Measurements from ENCODE around the gene SULT1E1. TPM values are rescaled to one million over a fixed set of nuclear protein-coding genes. Genes with fewer than 3 reads are reported as not detected.

SULT1E1 gene
- total RNA-seq, 2 experiments from 2014 or later: not detected

- Mint-ChIP-seq H3K27ac (no peak overlapping the region), H3K9me3 (peaks cover 2% of the 10 kb centered on the region), H3K4me1 (ENCODE audit: low read depth) (peaks cover 5% of the 10 kb centered on the region), H3K27me3 (ENCODE audit: low read depth) (no peaks in the 10 kb centered on the region), H3K36me3 (ENCODE audit: low read depth) (peaks cover 2% of the 10 kb centered on the region), H3K4me3 (no peak overlapping the region)
- intact Hi-C loops (cut with micrococcal nuclease): no loop called here
- CTCF ChIA-PET: no interaction called here
- DNase-seq: no peak
These were observed 15.6 kb upstream of the SULT1E1 start for GRCh38 chr4:69875576-69875975.

DNA sequence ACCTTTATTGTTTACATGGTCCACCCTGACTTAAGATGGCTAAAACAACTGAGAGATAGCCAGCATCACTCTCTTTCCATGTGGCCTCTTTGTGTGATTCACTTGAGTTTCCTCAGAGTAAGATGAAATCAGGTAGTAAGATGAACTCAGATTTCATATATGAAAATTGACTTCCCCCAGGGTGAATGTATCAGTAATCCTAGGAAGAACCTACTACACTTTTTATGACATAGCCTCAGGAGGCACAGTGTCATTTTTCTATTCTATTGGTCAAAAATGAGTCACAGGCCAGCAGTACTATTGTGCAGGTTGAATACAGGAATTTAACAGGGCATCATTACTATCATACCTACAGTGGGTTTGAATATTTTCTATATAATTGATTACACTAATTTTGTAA lies 14.6 kb upstream of the SULT1E1 start:
- Mint-ChIP-seq H3K4me3 (no peak overlapping the region), H3K36me3 (ENCODE audit: low read depth) (peaks cover 2% of the 10 kb centered on the region), H3K27me3 (ENCODE audit: low read depth) (no peaks in the 10 kb centered on the region), H3K4me1 (ENCODE audit: low read depth) (peaks cover 5% of the 10 kb centered on the region), H3K27ac (no peak overlapping the region), H3K9me3 (peaks cover 2% of the 10 kb centered on the region)
- CTCF ChIA-PET: no interaction called here
- no peak for DNase-seq
- intact Hi-C loops (cut with micrococcal nuclease): loop anchor here (1.0 kb wide), 1 partner anchor 51 kb away; no protein-coding TSS in a partner anchor

DNA sequence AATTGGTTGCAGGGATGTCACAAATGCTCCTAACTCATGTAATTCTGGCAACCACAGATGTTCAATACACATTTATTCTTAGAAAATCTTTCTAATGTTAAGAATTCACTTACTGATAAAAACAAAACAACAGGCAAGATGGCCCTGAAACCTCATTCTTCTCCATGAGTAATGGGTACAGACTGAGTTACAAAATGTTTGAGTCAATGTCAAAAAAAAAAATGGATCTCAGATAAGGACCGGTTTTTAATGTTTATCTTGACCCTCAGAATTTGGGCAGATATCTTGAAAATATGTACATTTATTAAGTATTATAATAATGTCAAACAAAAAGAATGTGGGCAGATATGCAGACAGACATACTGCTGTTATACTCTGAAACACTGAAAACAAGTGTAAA lies 1.8 kb upstream of the SULT1E1 start:
- Mint-ChIP-seq H3K36me3 (ENCODE audit: low read depth) (no peaks in the 10 kb centered on the region), H3K4me1 (ENCODE audit: low read depth) (no peaks in the 10 kb centered on the region), H3K27me3 (ENCODE audit: low read depth) (no peaks in the 10 kb centered on the region), H3K9me3 (no peaks in the 10 kb centered on the region), H3K4me3 (no peak overlapping the region), H3K27ac (no peak overlapping the region)
- CTCF ChIA-PET: no interaction called here
- DNase-seq: no peak
- intact Hi-C loops (cut with micrococcal nuclease): no loop called here

- Mint-ChIP-seq H3K36me3 (ENCODE audit: low read depth) (no peaks in the 10 kb centered on the region), H3K4me3 (no peak overlapping the region), H3K27ac (no peak overlapping the region), H3K4me1 (ENCODE audit: low read depth) (no peaks in the 10 kb centered on the region), H3K9me3 (no peaks in the 10 kb centered on the region), H3K27me3 (ENCODE audit: low read depth) (peaks cover 2% of the 10 kb centered on the region)
- no peak for DNase-seq
- CTCF ChIA-PET: interaction anchor here (1.0 kb wide), 1 partner anchor 36 kb away, joined by 3 read pairs; no protein-coding TSS in a partner anchor
- intact Hi-C loops (cut with micrococcal nuclease): no loop called here
These were observed 765 bp upstream of the SULT1E1 start for GRCh38 chr4:69860521-69861298.

GRCh38 chr4:69859140-69859685 lies 732 bp downstream of the SULT1E1 start:
- Mint-ChIP-seq H3K36me3 (ENCODE audit: low read depth) (no peaks in the 10 kb centered on the region), H3K27me3 (ENCODE audit: low read depth) (peaks cover 2% of the 10 kb centered on the region), H3K9me3 (no peaks in the 10 kb centered on the region), H3K4me3 (no peak overlapping the region), H3K4me1 (ENCODE audit: low read depth) (no peaks in the 10 kb centered on the region), H3K27ac (no peak overlapping the region)
- no peak for DNase-seq
- intact Hi-C loops (cut with micrococcal nuclease): no loop called here
- CTCF ChIA-PET: interaction anchor here (1.4 kb wide), 1 partner anchor 8 kb away, joined by 5 read pairs; no protein-coding TSS in a partner anchor

DNA sequence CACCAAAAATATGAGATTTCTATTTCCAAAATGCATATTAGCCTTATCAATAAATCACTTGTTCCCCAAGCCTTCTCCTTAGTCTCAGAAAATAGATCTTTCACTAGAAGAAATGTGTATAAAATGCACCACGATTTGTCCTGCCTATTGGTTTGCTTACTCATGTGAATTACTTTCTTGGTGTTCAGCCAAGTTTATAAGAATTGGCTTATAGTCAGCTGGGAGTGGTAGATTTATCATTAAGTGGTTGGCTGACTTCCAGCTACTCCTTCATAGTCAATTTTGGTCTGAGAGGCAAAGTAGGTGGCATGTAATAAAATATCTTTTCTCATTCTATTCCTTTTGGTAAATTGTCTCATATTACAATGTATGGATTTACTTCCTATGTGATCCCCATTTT lies 1.3 kb downstream of the SULT1E1 start:
- no peak for DNase-seq
- CTCF ChIA-PET: interaction anchor here (1.4 kb wide), 1 partner anchor 9 kb away, joined by 5 read pairs; no protein-coding TSS in a partner anchor
- H3K36me3 Mint-ChIP-seq (ENCODE audit: low read depth): no peaks in the 10 kb centered on the region
- no peak overlapping the region for H3K4me3 Mint-ChIP-seq
- no peaks in the 10 kb centered on the region for H3K4me1 Mint-ChIP-seq (ENCODE audit: low read depth)
- H3K9me3 Mint-ChIP-seq: no peaks in the 10 kb centered on the region
- H3K27me3 Mint-ChIP-seq (ENCODE audit: low read depth): peaks cover 2% of the 10 kb centered on the region
- intact Hi-C loops (cut with micrococcal nuclease): no loop called here
- H3K27ac Mint-ChIP-seq: no peak overlapping the region

DNA sequence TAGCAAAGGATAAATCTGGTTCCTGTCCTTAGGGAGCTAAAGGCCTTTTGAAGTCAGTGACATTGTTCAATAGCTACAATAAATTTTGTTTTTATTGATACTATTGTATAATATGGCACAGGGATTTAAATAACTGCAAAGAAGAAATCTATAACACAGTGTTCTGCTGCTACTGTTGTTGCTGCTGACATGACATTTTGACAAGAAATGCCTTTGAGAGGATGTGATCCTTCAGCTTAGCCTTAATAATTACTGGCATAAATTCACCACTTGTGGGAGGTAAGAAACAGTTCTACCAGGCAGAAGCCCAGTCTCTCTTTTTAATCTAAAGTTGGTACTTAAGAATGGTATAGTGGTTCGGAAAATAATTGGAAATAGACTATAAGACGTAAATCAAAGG lies 4.1 kb downstream of the SULT1E1 start:
- Mint-ChIP-seq H3K27ac (no peak overlapping the region), H3K9me3 (peaks cover 3% of the 10 kb centered on the region), H3K4me3 (no peak overlapping the region), H3K27me3 (ENCODE audit: low read depth) (peaks cover 5% of the 10 kb centered on the region), H3K4me1 (ENCODE audit: low read depth) (no peaks in the 10 kb centered on the region), H3K36me3 (ENCODE audit: low read depth) (peaks cover 5% of the 10 kb centered on the region)
- CTCF ChIA-PET: no interaction called here
- DNase-seq: no peak
- intact Hi-C loops (cut with micrococcal nuclease): no loop called here

DNA sequence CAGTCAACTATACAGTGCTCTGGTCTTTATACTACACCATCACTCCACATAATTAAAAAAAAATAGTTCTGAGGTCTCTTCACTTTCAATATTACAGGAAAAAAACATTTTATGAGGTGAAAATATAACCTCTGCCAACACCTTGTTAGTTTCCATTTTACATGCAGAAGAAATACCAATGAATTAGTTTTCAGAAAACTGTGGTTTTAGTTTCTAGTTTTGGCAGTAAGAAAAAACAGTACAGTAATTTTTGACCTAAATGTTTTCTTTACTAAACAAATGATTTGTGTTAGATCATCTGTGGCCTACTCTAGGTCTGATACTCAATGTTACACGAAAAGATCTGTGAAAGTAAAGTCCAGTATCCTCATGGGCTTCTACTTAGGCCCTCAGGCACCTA lies 10.0 kb downstream of the SULT1E1 start:
- no peak overlapping the region for H3K27ac Mint-ChIP-seq
- DNase-seq: no peak
- peaks cover 3% of the 10 kb centered on the region for H3K9me3 Mint-ChIP-seq
- peaks cover 3% of the 10 kb centered on the region for H3K27me3 Mint-ChIP-seq (ENCODE audit: low read depth)
- H3K4me3 Mint-ChIP-seq: no peak overlapping the region
- H3K4me1 Mint-ChIP-seq (ENCODE audit: low read depth): peaks cover 5% of the 10 kb centered on the region
- intact Hi-C loops (cut with micrococcal nuclease): no loop called here
- peaks cover 5% of the 10 kb centered on the region for H3K36me3 Mint-ChIP-seq (ENCODE audit: low read depth)
- CTCF ChIA-PET: no interaction called here

DNA sequence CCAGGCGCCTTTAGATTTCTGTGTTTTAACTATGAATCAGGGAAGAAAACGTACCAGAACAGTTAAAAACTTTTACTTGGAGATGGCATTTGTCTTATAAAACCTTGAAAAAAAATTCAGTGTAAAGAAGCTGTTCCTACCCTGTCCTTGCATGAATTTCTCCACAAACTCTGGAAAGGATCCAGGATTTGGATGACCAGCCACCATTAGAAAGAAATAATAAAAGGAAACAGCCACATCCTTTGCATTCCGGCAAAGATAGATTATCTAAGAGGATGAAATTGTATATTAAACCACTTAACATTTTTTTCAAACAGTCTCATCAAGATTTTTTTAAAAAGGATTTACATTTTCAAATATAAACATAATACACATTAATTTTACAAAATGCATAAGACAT lies 10.6 kb downstream of the SULT1E1 start:
- Mint-ChIP-seq H3K27ac (no peak overlapping the region), H3K4me1 (ENCODE audit: low read depth) (peaks cover 5% of the 10 kb centered on the region), H3K36me3 (ENCODE audit: low read depth) (peaks cover 5% of the 10 kb centered on the region), H3K4me3 (no peak overlapping the region), H3K9me3 (peaks cover 3% of the 10 kb centered on the region), H3K27me3 (ENCODE audit: low read depth) (peaks cover 3% of the 10 kb centered on the region)
- intact Hi-C loops (cut with micrococcal nuclease): no loop called here
- CTCF ChIA-PET: no interaction called here
- no peak for DNase-seq

DNA sequence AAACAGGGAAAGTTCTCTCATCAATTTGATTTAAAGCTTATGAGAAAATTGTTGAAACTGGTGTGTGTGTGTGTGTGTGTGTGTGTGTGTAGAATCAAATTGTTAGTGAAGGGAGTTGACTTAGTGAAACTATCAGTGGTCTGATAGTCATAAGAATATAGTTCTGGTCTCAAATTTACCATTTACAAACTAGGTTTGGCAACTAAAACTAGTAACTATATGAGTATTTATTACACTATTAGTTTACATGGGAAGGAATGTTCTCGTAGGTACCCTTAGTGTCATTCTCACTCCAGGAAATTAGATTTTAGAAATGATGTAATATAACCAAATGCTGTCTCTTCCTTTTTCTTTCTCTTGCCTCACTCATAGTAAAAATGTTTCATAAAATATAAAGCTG lies 11.9 kb downstream of the SULT1E1 start:
- intact Hi-C loops (cut with micrococcal nuclease): no loop called here

GRCh38 chr4:69843932-69844331 lies 16.0 kb downstream of the SULT1E1 start:
- no peak overlapping the region for H3K27ac Mint-ChIP-seq
- H3K36me3 Mint-ChIP-seq (ENCODE audit: low read depth): no peaks in the 10 kb centered on the region
- no peak overlapping the region for H3K4me3 Mint-ChIP-seq
- intact Hi-C loops (cut with micrococcal nuclease): no loop called here
- H3K27me3 Mint-ChIP-seq (ENCODE audit: low read depth): no peaks in the 10 kb centered on the region
- CTCF ChIA-PET: interaction anchor here (1.1 kb wide), 1 partner anchor 22 kb away, joined by 3 read pairs; no protein-coding TSS in a partner anchor
- DNase-seq: no peak
- no peaks in the 10 kb centered on the region for H3K4me1 Mint-ChIP-seq (ENCODE audit: low read depth)
- H3K9me3 Mint-ChIP-seq: no peaks in the 10 kb centered on the region

More for the DNA sequence above, 11.9 kb downstream of the SULT1E1 start:
- Mint-ChIP-seq H3K4me1 (ENCODE audit: low read depth) (peaks cover 5% of the 10 kb centered on the region), H3K9me3 (peaks cover 3% of the 10 kb centered on the region), H3K4me3 (no peak overlapping the region), H3K27me3 (ENCODE audit: low read depth) (no peaks in the 10 kb centered on the region), H3K27ac (no peak overlapping the region), H3K36me3 (ENCODE audit: low read depth) (peaks cover 5% of the 10 kb centered on the region)
- CTCF ChIA-PET: no interaction called here
- no peak for DNase-seq

DNA sequence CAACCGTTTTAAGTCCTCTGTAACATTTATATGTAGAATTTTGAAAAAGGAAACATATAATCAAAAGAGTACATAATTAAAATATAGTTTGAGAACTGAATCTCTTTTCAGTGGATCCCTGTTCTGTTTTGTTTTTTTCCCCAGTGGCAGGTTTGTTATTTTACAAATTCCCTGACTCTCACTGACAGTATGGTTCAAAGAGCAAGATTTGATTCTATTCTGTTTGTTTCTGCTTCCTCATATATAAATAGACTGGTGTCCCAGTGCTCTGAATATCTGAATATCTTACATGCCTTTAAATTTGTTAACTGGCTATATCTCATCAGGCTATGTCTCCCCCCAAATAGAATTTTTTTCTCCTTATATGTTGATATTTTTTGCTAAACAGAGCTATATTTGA lies 16.6 kb downstream of the SULT1E1 start:
- Mint-ChIP-seq H3K27ac (no peak overlapping the region), H3K27me3 (ENCODE audit: low read depth) (no peaks in the 10 kb centered on the region), H3K4me3 (no peak overlapping the region), H3K36me3 (ENCODE audit: low read depth) (no peaks in the 10 kb centered on the region), H3K4me1 (ENCODE audit: low read depth) (no peaks in the 10 kb centered on the region), H3K9me3 (no peaks in the 10 kb centered on the region)
- intact Hi-C loops (cut with micrococcal nuclease): no loop called here
- no peak for DNase-seq
- CTCF ChIA-PET: no interaction called here

GRCh38 chr4:69838977-69839376 lies 21.0 kb downstream of the SULT1E1 start:
- H3K36me3 Mint-ChIP-seq (ENCODE audit: low read depth): no peaks in the 10 kb centered on the region
- CTCF ChIA-PET: interaction anchor here (2.3 kb wide), 1 partner anchor 15 kb away, joined by 7 read pairs; no protein-coding TSS in a partner anchor
- DNase-seq: no peak
- no peak overlapping the region for H3K4me3 Mint-ChIP-seq
- no peaks in the 10 kb centered on the region for H3K9me3 Mint-ChIP-seq
- peaks cover 3% of the 10 kb centered on the region for H3K4me1 Mint-ChIP-seq (ENCODE audit: low read depth)
- H3K27me3 Mint-ChIP-seq (ENCODE audit: low read depth): no peaks in the 10 kb centered on the region
- H3K27ac Mint-ChIP-seq: no peak overlapping the region
- intact Hi-C loops (cut with micrococcal nuclease): no loop called here
